Endothelial cell of umbilical vein (primary cell): ENCODE measurements around the gene UGCG. TPM values are rescaled to one million over a fixed set of nuclear protein-coding genes. Genes with fewer than 3 reads are reported as not detected.
A peak's percentile ranks its signal among the peaks of the same experiment; 100 is the strongest.

Experiments
- BruUV-seq: library from RNA; stranded (reverse); fragments of 400-500 nt; replicated peaks from 2 replicates; lab custom pipeline; 2021; lab: Mats Ljungman, UMichigan
- CTCF ChIA-PET: fragments of 300-600, 350-600 bp; sonication (Branson Sonifier 250); formaldehyde crosslinking; loops from one replicate; lab custom pipeline; 2021; ENCODE audit warnings: antibody characterized with exemption, inconsistent platforms; lab: Charles Lee
- POLR2A ChIA-PET: fragments of 300-600, 350-600 bp; sonication (Branson Sonifier 250); formaldehyde crosslinking; loops from one replicate; lab custom pipeline; 2021; ENCODE audit warnings: antibody characterized with exemption, inconsistent platforms; lab: Charles Lee
- DNase-seq: peaks from one replicate; pipeline ENCODE4 v3.0.0-alpha.2; 2011; ENCODE audit warnings: low read depth, low spot score
- FAIRE-seq: peaks from 2 replicates; lab custom pipeline; 2011; peaks lifted over from hg19 to GRCh38; lab: Jason Lieb, UNC
- H2AFZ ChIP-seq: 2 replicates; pipeline ENCODE4 v1.6.0; 2012; ENCODE audit warnings: low read depth, low read length, control low read depth, inconsistent platforms
- H3K27ac ChIP-seq: 2 replicates; pipeline ENCODE4 v1.5.1; 2011; ENCODE audit warnings: low read depth, mild to moderate bottlenecking, control low read depth, low read length, moderate library complexity; ENCODE audit not compliant: insufficient read depth
- H3K27me3 ChIP-seq, 2 experiments: 2 replicates each; pipeline versions ENCODE4 v1.6.0 to v1.6.1; 2011; ENCODE audit warnings: low read length in 2 of 2, mixed read lengths in 1 of 2; ENCODE audit not compliant: control insufficient read depth in 2 of 2, insufficient read depth in 2 of 2
- H3K36me3 ChIP-seq, 2 experiments: 2 replicates in 1 of 2; 3 replicates in 1 of 2; pipeline ENCODE4 v1.5.1; 2011; ENCODE audit warnings: low read length in 2 of 2, mild to moderate bottlenecking in 1 of 2, moderate library complexity in 1 of 2; ENCODE audit not compliant: control insufficient read depth in 2 of 2, insufficient read depth in 2 of 2; ENCODE audit errors: extremely low read depth in 1 of 2
- H3K4me1 ChIP-seq: 3 replicates; pipeline ENCODE4 v1.5.1; 2011; ENCODE audit warnings: mild to moderate bottlenecking, low read length; ENCODE audit not compliant: control insufficient read depth, insufficient read depth; ENCODE audit errors: extremely low read depth
- H3K4me2 ChIP-seq: 2 replicates; pipeline ENCODE4 v1.6.1; 2011; ENCODE audit warnings: low read length, control low read depth, mixed read lengths; ENCODE audit not compliant: insufficient read depth
- H3K4me3 ChIP-seq, 3 experiments: fragments of 200-600 bp in 1 of 3; sonication (generic), shearing (Covaris generic) in 1 of 3; replicated peaks in 1 of 3; 2 replicates each; pipeline ENCODE4 v1.5.1; 2011 to 2016; ENCODE audit warnings: control low read depth in 3 of 3, low read length in 3 of 3, mild to moderate bottlenecking in 2 of 3, inconsistent platforms in 1 of 3, low read depth in 1 of 3, moderate library complexity in 1 of 3; ENCODE audit not compliant: insufficient read depth in 1 of 3
- H3K79me2 ChIP-seq: 2 replicates; pipeline ENCODE4 v1.6.0; 2012; ENCODE audit warnings: low read length, inconsistent platforms; ENCODE audit not compliant: control insufficient read depth, insufficient read depth
- H3K9ac ChIP-seq: replicated peaks from 2 replicates; pipeline ENCODE3; 2011; ENCODE audit warnings: low read length, control low read depth; ENCODE audit not compliant: insufficient read depth; ENCODE audit errors: extremely low read depth
- H3K9me1 ChIP-seq: replicated peaks from 3 replicates; pipeline ENCODE4 v1.6.0; 2011; ENCODE audit warnings: mild to moderate bottlenecking, low read length; ENCODE audit not compliant: control insufficient read depth, insufficient read depth; ENCODE audit errors: extremely low read depth
- H3K9me3 ChIP-seq: replicated peaks from 2 replicates; pipeline ENCODE4 v1.5.1; 2012; ENCODE audit warnings: low read length, inconsistent platforms; ENCODE audit not compliant: control insufficient read depth, insufficient read depth
- H4K20me1 ChIP-seq: replicated peaks from 2 replicates; pipeline ENCODE3; 2011; ENCODE audit warnings: mild to moderate bottlenecking, low read length; ENCODE audit not compliant: control insufficient read depth, insufficient read depth; ENCODE audit errors: extremely low read depth
- CTCF ChIP-seq, 2 donors: IDR thresholded peaks; 1 replicate in 1 of 2; 2 replicates in 1 of 2; pipeline ENCODE4 v1.5.1; 2011; ENCODE audit warnings: low read length in 2 of 2, mild to moderate bottlenecking in 2 of 2, moderate library complexity in 2 of 2, control low read depth in 1 of 2, inconsistent platforms in 1 of 2, low read depth in 1 of 2; ENCODE audit not compliant: insufficient read depth in 1 of 2; ENCODE audit errors: extremely low read depth in 1 of 2
- EZH2 ChIP-seq: IDR thresholded peaks from 2 replicates; pipeline ENCODE4 v1.6.1; 2012; ENCODE audit warnings: borderline replicate concordance, low read depth, mild to moderate bottlenecking, moderate library complexity, low read length, inconsistent platforms; ENCODE audit not compliant: severe bottlenecking
- POLR2A ChIP-seq: IDR thresholded peaks from 2 replicates; pipeline ENCODE4 v1.6.1; 2012; ENCODE audit warnings: low read depth, mild to moderate bottlenecking, control low read depth, low read length
- dilution Hi-C: fragments of 300-500 bp; cut with MboI; formaldehyde crosslinking; loops from one replicate; pipeline ENCODE4 v1.15.0; 2019; ENCODE audit warnings: low sequenced_read_pairs; ENCODE audit not compliant: extremely low pct_ligation_motif_present
- intact Hi-C: fragments of 100-400 bp; cut with micrococcal nuclease; formaldehyde crosslinking; loops from one replicate; pipeline ENCODE4 v1.10.0; 2022
- polyA plus RNA-seq, 4 experiments: library from polyadenylated mRNA; depleted of rRNA in 3 of 4; stranded (reverse) in 3 of 4; unstranded in 1 of 4; fragments of >200 nt; gene quantifications; 2 replicates each; pipeline versions ENCODE4 v1.2.1 to v1.2.3, GENCODE V29; 2011 to 2012; ENCODE audit warnings: missing spikeins in 1 of 4
- total RNA-seq: library from RNA; stranded (reverse); gene quantifications from 2 replicates; pipeline ENCODE4 v1.2.3, GENCODE V29; 2021

The UGCG gene
- total and polyA plus RNA-seq, 2 donors (not counting 3 experiments of a cell fraction or from before 2014, with no cell fraction given), result 28.5 to 38.5 TPM

GRCh38 chr9:111896942-111897600 is 457 bp downstream of the UGCG start:
- DNase-seq, result peak; percentile 74
- Histone ChIP-seq H3K9me1 (no peaks in the 10 kb centered on the region), H3K9ac (peak overlapping the region; percentile 79), H3K27ac (peak overlapping the region; percentile 82), H3K4me1 (peaks cover 29% of the 10 kb centered on the region), H3K27me3 (no peaks in the 10 kb centered on the region), H3K4me2 (peak overlapping the region; percentile 88), H3K79me2 (peaks cover 52% of the 10 kb centered on the region), H3K9me3 (no peaks in the 10 kb centered on the region), H3K36me3 (no peaks in the 10 kb centered on the region), H2AFZ (no peak overlapping the region), H4K20me1 (no peaks in the 10 kb centered on the region), H3K4me3 (peak overlapping the region; percentile 81 to 96 (median 90))
- TF ChIP-seq EZH2, result no peak
- TF ChIP-seq CTCF (IDR thresholded peaks at IDR 0.05; ENCODE audit: extremely low read depth in 1 of 2, insufficient read depth in 1 of 2, low read depth in 1 of 2, low read length in 2 of 2), result peak in 1 of 2 donors; percentile 26
- peak; percentile 5 for TF ChIP-seq POLR2A
- dilution Hi-C loops, result no loop called here
- no peak for FAIRE-seq
- BruUV-seq, result no TSS peak
- POLR2A ChIA-PET, result interaction anchor here (0.5 to 2.0 kb wide), 11 partner anchors 29 to 179 kb away, joined by 3 to 10 read pairs (median 3); no protein-coding TSS in a partner anchor
- intact Hi-C loops, result loop anchor here (1.0 to 2.0 kb wide), 10 partner anchors 29 to 436 kb away; partner anchors contain the start of genes PTBP3 and PTGR1
- CTCF ChIA-PET, result interaction anchor here (1.0 to 3.6 kb wide), 8 partner anchors 23 to 177 kb away, joined by 3 to 41 read pairs (median 4); no protein-coding TSS in a partner anchor
